ENCODE data around the gene NELL1. TPM values are rescaled to one million over a fixed set of nuclear protein-coding genes. Genes with fewer than 3 reads are reported as not detected.

NELL1 gene
- total RNA-seq, 6 experiments from 2014 or later: not detected

GRCh38 chr11:21614961-21615360, 945.6 kb downstream of the NELL1 start:
- no peak for ATAC-seq
- Histone ChIP-seq H3K27ac (no peak overlapping the region), H3K4me3 (no peak overlapping the region), H3K36me3 (no peaks in the 10 kb centered on the region), H3K9me3 (no peaks in the 10 kb centered on the region), H3K4me1 (no peaks in the 10 kb centered on the region), H3K27me3 (no peaks in the 10 kb centered on the region)
- TF ChIP-seq POLR2A (IDR thresholded peaks at IDR 0.05) (no peak), CTCF (IDR thresholded peaks at IDR 0.05) (no peak)
- intact Hi-C loops (cut with DNase I): no loop called here
- DNase-seq: no peak
- WGBS (ENCODE audit: insufficient coverage, low coverage, low lambda C conversion rate, missing lambda C conversion rate): 43% methylated on average over 5 of the region's 5 CpGs

- Histone ChIP-seq H3K4me3 (no peak overlapping the region), H3K36me3 (no peaks in the 10 kb centered on the region), H3K27me3 (no peaks in the 10 kb centered on the region), H3K9me3 (no peaks in the 10 kb centered on the region), H3K27ac (no peak overlapping the region), H3K4me1 (no peaks in the 10 kb centered on the region)
- no peak for TF ChIP-seq POLR2A (IDR thresholded peaks at IDR 0.05)
- no peak for TF ChIP-seq CTCF (IDR thresholded peaks at IDR 0.05)
- 33% methylated on average over 2 of the region's 3 CpGs for WGBS (ENCODE audit: insufficient coverage, low coverage, low lambda C conversion rate, missing lambda C conversion rate)
- no peak for DNase-seq
- intact Hi-C loops (cut with DNase I): no loop called here
- ATAC-seq: no peak
These were observed 946.6 kb downstream of the NELL1 start for GRCh38 chr11:21615955-21616371.

- ATAC-seq (no peak), DNase-seq (no peak)
- 80% methylated on average over 1 of the region's 1 CpG for WGBS (ENCODE audit: insufficient coverage, low coverage, low lambda C conversion rate, missing lambda C conversion rate)
These were observed 953.2 kb downstream of the NELL1 start for GRCh38 chr11:21622566-21622965.

GRCh38 chr11:21622995-21623394, 953.6 kb downstream of the NELL1 start:
- H3K27ac ChIP-seq: no peak overlapping the region
- ATAC-seq: no peak
- intact Hi-C loops (cut with DNase I): no loop called here
- H3K4me3 ChIP-seq: no peak overlapping the region
- H3K36me3 ChIP-seq: no peaks in the 10 kb centered on the region
- H3K9me3 ChIP-seq: no peaks in the 10 kb centered on the region
- TF ChIP-seq CTCF (IDR thresholded peaks at IDR 0.05) (no peak), POLR2A (IDR thresholded peaks at IDR 0.05) (no peak)
- H3K27me3 ChIP-seq: no peaks in the 10 kb centered on the region
- H3K4me1 ChIP-seq: no peaks in the 10 kb centered on the region
- DNase-seq: no peak
- WGBS (ENCODE audit: insufficient coverage, low coverage, low lambda C conversion rate, missing lambda C conversion rate): 56% methylated on average over 1 of the region's 3 CpGs

More at GRCh38 chr11:21622566-21622965, 953.2 kb downstream of the NELL1 start:
- Histone ChIP-seq H3K36me3 (no peaks in the 10 kb centered on the region), H3K27ac (no peak overlapping the region), H3K9me3 (no peaks in the 10 kb centered on the region), H3K4me1 (no peaks in the 10 kb centered on the region), H3K4me3 (no peak overlapping the region), H3K27me3 (no peaks in the 10 kb centered on the region)
- no peak for TF ChIP-seq CTCF (IDR thresholded peaks at IDR 0.05)
- TF ChIP-seq POLR2A (IDR thresholded peaks at IDR 0.05): no peak
- intact Hi-C loops (cut with DNase I): no loop called here

Small RNAs within 50 kb of the gene (small RNA-seq; reads per million reads assigned to genes)
- gene RNA5SP336 (659 to 1,290 reads per million in 2 experiments), gene RNA5SP337 (0.10 to 0.65 reads per million in 2 experiments)

Other genes starting within 250 kb of the NELL1 start
- gene SLC6A5, start 70.0 kb upstream of the NELL1 start, total RNA-seq: not detected